NCI-H187 treated with DMSO at 0.1 percent for 48 hours (cell line): ENCODE measurements around the gene RAB23.

Experiments used
- DNase-seq: peaks from one replicate; lab custom pipeline; 2025; lab: John Stamatoyannopoulos, UW

RAB23 gene

GRCh38 chr6:57242505-57242904 is 20.4 kb upstream of the RAB23 start:
- no peak for DNase-seq

- no peak for DNase-seq
Measured at GRCh38 chr6:57226221-57226620, 4.1 kb upstream of the RAB23 start.

DNA sequence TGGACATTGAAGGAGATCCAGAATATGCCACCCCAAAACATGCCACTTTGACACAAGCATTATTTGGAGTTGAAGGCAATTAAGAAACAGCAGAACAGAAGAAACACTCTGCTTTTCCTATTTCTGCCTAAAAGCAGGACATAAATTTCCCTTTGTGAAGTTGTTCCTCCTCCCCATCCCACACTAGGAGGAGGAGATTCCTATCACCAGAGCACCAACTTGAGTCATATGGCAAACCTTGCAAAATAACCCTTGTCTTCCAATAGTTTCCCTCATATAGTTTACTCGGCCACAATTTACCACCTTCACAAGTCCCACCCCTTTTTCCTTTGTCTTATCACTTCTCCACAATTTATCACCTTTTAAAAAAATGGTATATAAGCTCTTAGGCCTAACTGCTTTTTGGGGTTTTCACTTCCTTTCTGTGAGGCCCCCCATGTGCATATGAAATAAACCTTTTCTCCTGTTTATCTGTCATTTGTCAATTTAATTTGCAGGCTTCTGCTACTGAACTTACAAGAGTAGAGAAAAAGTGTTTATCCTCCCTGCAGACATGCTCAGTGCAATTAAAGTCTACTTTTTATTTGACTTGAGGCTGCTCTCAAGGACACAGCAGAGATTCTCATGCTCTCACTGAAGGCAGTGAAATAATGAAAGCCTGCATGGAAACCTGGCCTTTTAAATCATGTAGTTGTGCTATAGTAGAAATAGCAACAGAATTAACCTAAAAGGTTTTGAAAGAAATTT is 2.8 kb upstream of the RAB23 start:
- DNase-seq = no peak

GRCh38 chr6:57222743-57223077 is 603 bp upstream of the RAB23 start:
- no peak for DNase-seq

GRCh38 chr6:57221191-57221935 is 744 bp downstream of the RAB23 start:
- DNase-seq = no peak

DNA sequence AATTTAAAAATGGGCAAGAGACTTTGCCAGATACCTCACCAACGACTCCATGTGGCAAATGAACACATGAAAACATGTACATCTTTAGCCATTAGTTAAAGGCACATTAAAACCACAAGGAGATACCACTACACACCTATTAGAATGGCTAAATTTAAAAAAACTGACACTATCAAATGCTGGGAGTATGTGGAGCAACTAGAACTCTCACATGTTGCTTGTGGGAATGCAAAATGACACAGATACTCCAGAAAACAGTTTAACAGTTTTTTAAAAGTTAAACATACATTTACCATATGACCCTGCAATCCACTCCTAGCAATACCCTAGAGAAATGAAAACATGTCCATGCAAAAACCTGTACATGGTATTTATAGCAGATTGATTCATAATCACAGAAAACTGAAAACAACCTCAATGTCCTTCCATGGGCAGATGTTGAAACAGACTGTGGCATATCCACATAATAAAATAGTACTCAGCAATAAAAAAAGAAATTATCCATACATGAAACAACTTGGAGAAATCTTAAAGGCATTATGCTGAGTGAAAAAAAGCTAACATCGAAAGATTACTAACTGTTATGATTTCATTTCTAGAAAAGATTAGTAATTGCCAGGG is 1.9 kb downstream of the RAB23 start:
- DNase-seq = no peak

DNA sequence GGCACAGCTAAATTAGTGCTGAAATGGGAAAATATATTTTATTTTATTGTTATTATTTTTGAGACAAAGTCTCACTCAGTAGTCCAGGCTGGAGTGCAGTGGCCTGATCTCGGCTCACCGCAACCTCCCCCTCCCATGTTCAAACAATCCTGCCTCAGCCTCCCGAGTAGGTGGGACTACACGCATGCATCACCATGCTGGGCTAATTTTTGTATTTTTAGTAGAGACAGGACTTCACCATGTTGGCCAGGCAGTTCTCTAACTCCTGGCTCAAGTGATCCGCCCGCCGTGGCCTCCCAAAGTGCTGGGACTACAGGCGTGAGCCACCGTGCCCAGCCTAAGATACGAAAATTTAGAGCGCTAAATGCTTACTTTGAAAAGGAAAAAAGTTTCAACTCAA is 4.8 kb downstream of the RAB23 start:
- no peak for DNase-seq

DNA sequence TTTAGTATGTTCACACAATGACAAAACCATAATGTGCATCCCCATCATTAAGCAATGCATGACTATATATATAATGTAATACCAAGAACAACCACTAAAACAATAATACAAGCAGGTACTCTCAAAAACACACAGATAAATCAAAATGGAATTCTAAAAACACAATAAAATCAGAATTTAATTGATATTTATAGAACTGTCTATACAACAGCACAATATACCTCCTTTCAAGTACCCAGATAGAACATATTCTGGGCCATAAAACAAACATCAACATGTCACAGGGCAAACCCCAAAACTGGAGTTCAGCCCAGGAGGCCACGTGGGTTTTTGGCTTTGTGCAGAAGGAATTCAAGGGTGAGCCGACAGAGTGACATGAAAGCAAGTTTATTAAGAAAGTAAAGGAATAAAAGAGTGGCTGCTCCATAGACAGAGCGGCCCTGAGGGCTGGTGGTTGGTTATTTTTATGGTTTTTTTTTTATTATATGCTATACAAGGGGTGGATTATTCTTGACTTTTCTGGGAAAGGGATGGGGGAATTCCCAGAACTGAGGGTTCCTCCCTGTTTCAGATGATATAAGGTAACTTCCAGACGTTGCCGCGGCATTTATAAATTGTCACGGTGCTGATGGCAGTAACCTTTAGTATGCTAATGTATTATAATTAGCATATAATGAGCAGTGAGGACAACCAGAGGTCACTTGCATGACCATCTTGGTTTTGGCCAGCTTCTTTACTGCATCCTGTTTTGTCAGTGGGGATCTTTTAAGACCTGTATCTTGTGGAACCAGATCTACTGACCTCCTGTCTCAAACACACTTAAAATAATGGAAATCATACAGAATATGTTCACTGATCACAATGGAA is 5.6 kb downstream of the RAB23 start:
- no peak for DNase-seq

DNA sequence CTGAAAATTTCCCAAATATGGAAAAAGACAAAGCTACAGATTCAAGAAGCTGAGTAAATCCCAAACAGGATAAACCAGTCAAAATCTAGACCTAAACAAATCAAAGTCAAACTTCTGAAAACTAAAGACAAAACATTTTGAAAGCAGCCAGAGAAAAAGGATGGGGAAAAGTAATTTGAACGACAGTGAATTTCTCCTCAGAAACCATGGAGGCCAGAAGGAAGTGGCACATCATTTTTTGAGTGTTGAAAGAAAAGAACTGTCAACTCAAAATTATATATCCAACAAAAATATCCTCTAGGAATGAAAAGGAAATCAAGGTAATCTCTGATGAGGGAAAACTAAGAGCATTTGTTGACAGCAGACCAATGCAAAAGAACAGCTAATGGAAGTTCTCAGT is 6.8 kb downstream of the RAB23 start:
- no peak for DNase-seq

- DNase-seq = no peak
Measured at GRCh38 chr6:57210060-57210459, 12.0 kb downstream of the RAB23 start.

DNA sequence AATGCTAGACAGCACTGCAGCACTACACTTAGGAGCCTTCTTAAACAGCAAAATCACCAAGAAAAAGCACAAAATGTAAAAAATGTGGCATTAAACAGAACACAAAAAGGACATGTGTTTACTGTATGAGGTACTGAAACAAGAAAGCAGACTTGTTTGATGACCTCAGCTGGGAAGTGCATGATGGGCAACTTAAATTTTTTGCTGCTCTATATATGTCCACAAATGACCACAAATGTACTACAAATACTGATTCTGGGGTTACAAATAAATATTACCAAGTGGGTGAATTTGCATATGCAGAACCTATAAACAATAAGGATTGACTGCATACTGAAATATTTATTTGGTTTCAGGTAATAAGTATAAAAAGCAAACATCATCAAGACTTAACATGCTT is 13.1 kb downstream of the RAB23 start:
- DNase-seq = no peak

GRCh38 chr6:57207872-57208271 is 14.2 kb downstream of the RAB23 start:
- no peak for DNase-seq

DNA sequence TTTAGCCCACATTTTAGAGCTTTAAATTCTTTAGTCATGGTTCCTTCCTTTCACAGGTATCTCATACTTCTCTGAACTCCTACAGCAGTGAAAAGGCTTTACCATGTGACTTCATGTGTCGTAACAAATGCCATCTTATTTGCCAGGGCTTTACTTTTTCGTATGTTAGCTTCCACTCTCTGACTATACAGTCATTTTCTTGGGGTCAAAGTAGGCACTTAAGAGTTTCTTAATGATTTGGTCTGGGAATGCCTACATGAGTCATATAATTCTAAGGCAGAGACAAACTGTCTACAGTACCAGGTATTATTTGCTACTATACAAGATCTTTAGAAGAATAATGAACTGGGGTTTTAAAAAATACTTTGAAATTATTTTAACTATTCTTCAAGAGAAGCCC is 15.0 kb downstream of the RAB23 start:
- no peak for DNase-seq

- no peak for DNase-seq
Measured at GRCh38 chr6:57205550-57206328, 16.4 kb downstream of the RAB23 start.

DNA sequence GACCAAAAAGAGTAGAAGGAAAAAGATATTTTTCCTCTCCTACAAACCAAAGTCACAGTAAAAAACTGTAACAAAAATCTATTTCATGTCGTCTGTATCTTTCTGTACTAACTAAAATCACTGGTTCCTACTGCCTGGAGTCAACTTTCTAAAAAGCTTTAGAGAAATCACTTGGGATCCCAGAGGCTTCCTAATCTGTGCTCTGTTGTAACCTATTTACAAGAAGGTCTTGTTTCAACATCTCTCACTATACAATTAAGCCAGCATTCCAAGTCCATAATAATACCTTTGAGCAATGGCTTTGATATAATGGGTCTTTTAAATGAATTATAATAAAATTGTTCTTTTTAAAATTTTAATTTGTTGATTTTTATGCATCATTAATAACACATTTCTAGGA is 20.4 kb downstream of the RAB23 start:
- no peak for DNase-seq

GRCh38 chr6:57198926-57199636 is 23.0 kb downstream of the RAB23 start:
- no peak for DNase-seq

DNA sequence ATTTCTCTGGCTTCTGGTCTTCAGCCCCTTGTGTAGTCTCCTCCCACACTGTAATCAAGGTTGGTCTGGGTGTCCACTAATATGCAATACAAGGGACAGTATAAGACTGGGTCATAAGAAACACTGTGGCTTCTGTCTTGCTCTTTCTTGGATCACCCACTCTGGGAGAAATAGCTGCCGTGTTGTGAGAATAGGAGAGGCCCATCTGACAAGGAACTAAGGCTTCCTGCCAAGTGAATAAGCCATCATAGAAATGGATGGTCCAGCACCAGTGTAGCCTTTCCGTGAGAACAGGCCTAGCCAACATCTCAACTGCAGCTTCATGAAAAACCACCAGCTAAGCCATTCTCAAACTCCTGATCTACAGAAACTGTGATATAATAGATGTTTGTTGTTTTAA is 26.6 kb downstream of the RAB23 start:
- DNase-seq = no peak

DNA sequence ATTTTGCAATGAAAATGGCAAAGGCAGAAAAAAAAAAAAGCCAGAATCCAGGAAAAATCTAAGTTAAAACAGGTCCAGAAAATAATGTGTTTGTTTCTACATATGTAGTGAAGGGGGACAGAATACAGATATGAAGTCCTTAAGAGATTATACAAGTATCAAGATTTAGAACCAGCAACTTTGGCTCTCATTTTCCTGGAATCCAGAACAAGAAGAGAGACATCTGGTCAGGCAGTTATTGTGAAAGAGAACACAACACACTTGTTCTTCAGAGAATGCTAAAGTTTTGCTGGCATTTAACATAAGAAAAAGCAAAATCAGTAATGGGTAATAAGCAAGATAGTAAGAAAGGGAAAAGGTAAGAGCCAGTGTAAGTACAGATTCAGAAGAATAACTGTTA is 28.9 kb downstream of the RAB23 start:
- no peak for DNase-seq

DNA sequence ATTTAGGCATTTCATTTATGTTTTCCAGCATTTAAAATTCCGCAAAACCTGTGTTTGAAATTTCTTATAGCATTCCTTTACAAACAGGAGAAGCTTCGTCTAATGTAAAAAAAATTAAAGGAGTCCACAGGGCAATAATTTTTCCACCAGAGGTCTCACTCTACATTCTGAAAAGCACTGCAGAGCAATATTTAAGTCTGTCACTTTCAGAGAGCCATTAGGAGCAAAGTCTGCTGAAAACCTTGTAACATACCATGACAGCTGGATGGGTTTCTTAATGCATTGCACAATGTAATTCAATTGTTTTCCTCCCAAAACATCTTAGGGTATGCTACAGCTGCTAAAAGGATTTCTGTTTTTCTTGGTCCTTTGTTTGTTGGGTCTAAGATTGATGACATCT is 32.0 kb downstream of the RAB23 start:
- no peak for DNase-seq

DNA sequence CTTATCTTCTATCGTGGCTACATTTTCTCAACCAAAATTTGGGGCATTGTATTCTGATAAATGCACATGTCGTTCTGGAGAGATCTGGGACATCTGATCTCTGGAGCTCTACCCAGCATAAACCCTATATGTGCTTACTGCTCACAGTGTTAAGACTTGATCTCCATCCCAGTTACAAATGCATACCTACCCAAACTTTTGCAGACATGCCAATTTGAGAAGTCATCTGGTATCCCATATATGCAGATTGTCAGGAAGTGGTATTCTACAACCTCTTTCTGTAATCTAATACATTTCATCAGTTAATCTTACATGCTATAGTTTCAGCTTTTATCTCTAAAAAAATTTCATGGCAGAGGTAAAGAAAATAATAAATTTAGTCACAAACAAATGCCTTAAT is 38.8 kb downstream of the RAB23 start:
- no peak for DNase-seq

GRCh38 chr6:57182017-57182432 is 40.1 kb downstream of the RAB23 start:
- no peak for DNase-seq
